ENCODE results near the gene CCDC117. TPM values are rescaled to one million over a fixed set of nuclear protein-coding genes. Genes with fewer than 3 reads are reported as not detected.

Gene CCDC117
- polyA plus RNA-seq, 1 of the 3 experiments (the other 2 are of a cell fraction), result 4.2 TPM

DNA sequence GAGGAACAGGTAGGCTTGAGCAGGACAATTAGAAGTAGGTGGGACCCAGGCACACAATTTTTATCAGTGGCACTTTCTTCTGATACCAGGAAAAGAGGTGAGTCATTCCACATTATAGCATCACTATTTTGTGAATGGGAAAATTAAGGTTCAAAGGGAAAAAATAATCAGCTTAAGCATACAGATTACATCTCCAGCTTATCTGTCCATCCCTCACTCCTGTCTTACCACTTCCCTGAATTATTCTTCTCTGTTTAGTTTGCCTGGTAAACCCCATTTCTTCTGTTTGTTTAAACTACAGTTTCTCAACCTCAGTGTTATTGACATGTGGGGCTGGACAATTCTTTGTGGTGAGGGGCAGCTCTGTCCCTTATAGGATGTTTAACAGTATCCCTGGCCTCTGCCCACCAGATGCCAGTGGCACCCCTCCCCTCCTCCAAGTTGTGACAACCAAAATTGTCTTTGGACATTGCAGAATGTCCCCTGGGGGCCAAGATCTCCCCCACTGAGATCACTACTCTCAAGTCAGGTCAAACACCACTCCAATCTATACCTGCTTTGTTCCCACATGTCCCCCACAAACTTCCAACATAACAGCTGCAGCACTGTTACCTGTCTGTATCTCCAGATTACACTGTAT lies 36.3 kb downstream of the CCDC117 start:
- Histone ChIP-seq H3K27me3 (ENCODE audit: insufficient read depth) (no peaks in the 10 kb centered on the region), H3K9me2 (no peaks in the 10 kb centered on the region), H4K20me1 (ENCODE audit: insufficient read depth) (no peaks in the 10 kb centered on the region), H2AFZ (ENCODE audit: low read depth) (no peak overlapping the region), H3K9me3 (no peaks in the 10 kb centered on the region), H3K36me3 (replicated peaks in 1 of 2; ENCODE audit: control insufficient read depth in 1 of 2, insufficient read depth in 2 of 2, low read length in 1 of 2) (peaks cover 0 to 1% of the 10 kb centered on the region in 2 experiments), H3K79me2 (ENCODE audit: insufficient read depth) (no peaks in the 10 kb centered on the region), H3K4me1 (ENCODE audit: control insufficient read depth in 1 of 2, insufficient read depth in 2 of 2, low read depth in 1 of 2, low read length in 1 of 2) (no peaks in the 10 kb centered on the region), H3F3A (replicated peaks; ENCODE audit: insufficient read depth) (no peaks in the 10 kb centered on the region), H3K4me2 (no peak overlapping the region), H3K27ac (ENCODE audit: low read depth in 2 of 2, low read length in 1 of 2) (no peak overlapping the region), H3K4me3 (ENCODE audit: low read depth in 2 of 2, low read length in 1 of 2) (no peak overlapping the region), H3K9ac (no peak overlapping the region)
- CTCF ChIA-PET, result interaction anchor here (0.6 to 2.0 kb wide), 3 partner anchors 8 to 751 kb away, joined by 3 to 4 read pairs (median 3); partner anchors contain the start of gene XBP1
- POLR2A ChIA-PET, result interaction anchor here (1.0 kb wide), 1 partner anchor 8 kb away, joined by 4 read pairs; the partner anchor contains the start of gene XBP1
- TF ChIP-seq, protein P1, sequence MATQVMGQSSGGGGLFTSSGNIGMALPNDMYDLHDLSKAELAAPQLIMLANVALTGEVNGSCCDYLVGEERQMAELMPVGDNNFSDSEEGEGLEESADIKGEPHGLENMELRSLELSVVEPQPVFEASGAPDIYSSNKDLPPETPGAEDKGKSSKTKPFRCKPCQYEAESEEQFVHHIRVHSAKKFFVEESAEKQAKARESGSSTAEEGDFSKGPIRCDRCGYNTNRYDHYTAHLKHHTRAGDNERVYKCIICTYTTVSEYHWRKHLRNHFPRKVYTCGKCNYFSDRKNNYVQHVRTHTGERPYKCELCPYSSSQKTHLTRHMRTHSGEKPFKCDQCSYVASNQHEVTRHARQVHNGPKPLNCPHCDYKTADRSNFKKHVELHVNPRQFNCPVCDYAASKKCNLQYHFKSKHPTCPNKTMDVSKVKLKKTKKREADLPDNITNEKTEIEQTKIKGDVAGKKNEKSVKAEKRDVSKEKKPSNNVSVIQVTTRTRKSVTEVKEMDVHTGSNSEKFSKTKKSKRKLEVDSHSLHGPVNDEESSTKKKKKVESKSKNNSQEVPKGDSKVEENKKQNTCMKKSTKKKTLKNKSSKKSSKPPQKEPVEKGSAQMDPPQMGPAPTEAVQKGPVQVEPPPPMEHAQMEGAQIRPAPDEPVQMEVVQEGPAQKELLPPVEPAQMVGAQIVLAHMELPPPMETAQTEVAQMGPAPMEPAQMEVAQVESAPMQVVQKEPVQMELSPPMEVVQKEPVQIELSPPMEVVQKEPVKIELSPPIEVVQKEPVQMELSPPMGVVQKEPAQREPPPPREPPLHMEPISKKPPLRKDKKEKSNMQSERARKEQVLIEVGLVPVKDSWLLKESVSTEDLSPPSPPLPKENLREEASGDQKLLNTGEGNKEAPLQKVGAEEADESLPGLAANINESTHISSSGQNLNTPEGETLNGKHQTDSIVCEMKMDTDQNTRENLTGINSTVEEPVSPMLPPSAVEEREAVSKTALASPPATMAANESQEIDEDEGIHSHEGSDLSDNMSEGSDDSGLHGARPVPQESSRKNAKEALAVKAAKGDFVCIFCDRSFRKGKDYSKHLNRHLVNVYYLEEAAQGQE (IDR thresholded peaks at IDR 0.05; ENCODE audit: low read depth, low read length), result no peak
- no peak for TF ChIP-seq USF1 (IDR thresholded peaks at IDR 0.05; ENCODE audit: borderline replicate concordance, low read depth)
- TF ChIP-seq EZH2phosphoT487 (IDR thresholded peaks at IDR 0.05; ENCODE audit: borderline replicate concordance, low read depth), result no peak
- no peak for TF ChIP-seq JUND (IDR thresholded peaks at IDR 0.05)
- no peak for TF ChIP-seq GATA2 (CRISPR knock-in tag; IDR thresholded peaks at IDR 0.05)
- TF ChIP-seq TCF12 (IDR thresholded peaks at IDR 0.05), result no peak
- TF ChIP-seq, protein P2, sequence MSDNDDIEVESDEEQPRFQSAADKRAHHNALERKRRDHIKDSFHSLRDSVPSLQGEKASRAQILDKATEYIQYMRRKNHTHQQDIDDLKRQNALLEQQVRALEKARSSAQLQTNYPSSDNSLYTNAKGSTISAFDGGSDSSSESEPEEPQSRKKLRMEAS (IDR thresholded peaks at IDR 0.05; ENCODE audit: low read depth), result no peak
- TF ChIP-seq, protein P3, sequence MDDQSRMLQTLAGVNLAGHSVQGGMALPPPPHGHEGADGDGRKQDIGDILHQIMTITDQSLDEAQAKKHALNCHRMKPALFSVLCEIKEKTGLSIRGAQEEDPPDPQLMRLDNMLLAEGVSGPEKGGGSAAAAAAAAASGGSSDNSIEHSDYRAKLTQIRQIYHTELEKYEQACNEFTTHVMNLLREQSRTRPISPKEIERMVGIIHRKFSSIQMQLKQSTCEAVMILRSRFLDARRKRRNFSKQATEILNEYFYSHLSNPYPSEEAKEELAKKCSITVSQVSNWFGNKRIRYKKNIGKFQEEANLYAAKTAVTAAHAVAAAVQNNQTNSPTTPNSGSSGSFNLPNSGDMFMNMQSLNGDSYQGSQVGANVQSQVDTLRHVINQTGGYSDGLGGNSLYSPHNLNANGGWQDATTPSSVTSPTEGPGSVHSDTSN (IDR thresholded peaks at IDR 0.05), result no peak
- no peak for TF ChIP-seq MEF2A (IDR thresholded peaks at IDR 0.05; ENCODE audit: borderline replicate concordance, low read depth)
- TF ChIP-seq RCOR1 (IDR thresholded peaks at IDR 0.05; ENCODE audit: low read length), result no peak
- TF ChIP-seq POLR2AphosphoS5 (IDR thresholded peaks at IDR 0.05; ENCODE audit: low read depth, low read length), result no peak
- TF ChIP-seq FOXJ3 (CRISPR knock-in tag; IDR thresholded peaks at IDR 0.05), result no peak
- no peak for TF ChIP-seq NRF1 (IDR thresholded peaks at IDR 0.05; ENCODE audit: low read depth, low read length)
- no peak for TF ChIP-seq CTCF (IDR thresholded peaks at IDR 0.05)
- TF ChIP-seq RAD21 (IDR thresholded peaks at IDR 0.05; ENCODE audit: low read length), result no peak
- no peak for TF ChIP-seq ZBTB33 (IDR thresholded peaks at IDR 0.05; ENCODE audit: borderline replicate concordance, low read depth)
- DNase-seq, result no peak
